VCaP (cell line): Measurements from ENCODE around the gene FRAS1.

Source experiments
- H3K27ac ChIP-seq: fragments of 450-650 bp; 2 replicates; pipeline ENCODE4 v1.5.1; 2017
- CTCF ChIP-seq: fragments of 450-650 bp; conservative IDR thresholded peaks from 2 replicates; pipeline ENCODE4 v1.5.1; 2017; ENCODE audit warnings: mild to moderate bottlenecking, moderate library complexity

FRAS1 gene

GRCh38 chr4:78039678-78040077, 17.4 kb upstream of the FRAS1 start:
- H3K27ac ChIP-seq, result no peak overlapping the region
- no peak for TF ChIP-seq CTCF

- TF ChIP-seq CTCF, result no peak
- H3K27ac ChIP-seq, result no peak overlapping the region
Measured at GRCh38 chr4:78040431-78040830, 16.7 kb upstream of the FRAS1 start.

- TF ChIP-seq CTCF, result no peak
- no peak overlapping the region for H3K27ac ChIP-seq
Measured at GRCh38 chr4:78047366-78047765, 9.8 kb upstream of the FRAS1 start.

GRCh38 chr4:78056265-78057129, 626 bp upstream of the FRAS1 start:
- TF ChIP-seq CTCF, result 0 out of 2 replicates have a peak, but pooled peaks have one; percentile 17
- peak overlapping the region; percentile 99 for H3K27ac ChIP-seq

- H3K27ac ChIP-seq, result peak overlapping the region; percentile 99
- TF ChIP-seq CTCF, result no peak
Measured at GRCh38 chr4:78057600-78058550, 752 bp downstream of the FRAS1 start.

- H3K27ac ChIP-seq, result peak overlapping the region; percentile 99
- no peak for TF ChIP-seq CTCF
Measured at GRCh38 chr4:78058591-78059523, 1.7 kb downstream of the FRAS1 start.
